Eye (tissue), 1 donor: ENCODE data around the gene SMC6.
A peak's percentile ranks its signal among the peaks of the same experiment; 100 is the strongest.

ENCODE experiments used
- DNase-seq: peaks from one replicate; pipeline ENCODE4 v3.0.0-alpha.2; 2015

The SMC6 gene, protein sequence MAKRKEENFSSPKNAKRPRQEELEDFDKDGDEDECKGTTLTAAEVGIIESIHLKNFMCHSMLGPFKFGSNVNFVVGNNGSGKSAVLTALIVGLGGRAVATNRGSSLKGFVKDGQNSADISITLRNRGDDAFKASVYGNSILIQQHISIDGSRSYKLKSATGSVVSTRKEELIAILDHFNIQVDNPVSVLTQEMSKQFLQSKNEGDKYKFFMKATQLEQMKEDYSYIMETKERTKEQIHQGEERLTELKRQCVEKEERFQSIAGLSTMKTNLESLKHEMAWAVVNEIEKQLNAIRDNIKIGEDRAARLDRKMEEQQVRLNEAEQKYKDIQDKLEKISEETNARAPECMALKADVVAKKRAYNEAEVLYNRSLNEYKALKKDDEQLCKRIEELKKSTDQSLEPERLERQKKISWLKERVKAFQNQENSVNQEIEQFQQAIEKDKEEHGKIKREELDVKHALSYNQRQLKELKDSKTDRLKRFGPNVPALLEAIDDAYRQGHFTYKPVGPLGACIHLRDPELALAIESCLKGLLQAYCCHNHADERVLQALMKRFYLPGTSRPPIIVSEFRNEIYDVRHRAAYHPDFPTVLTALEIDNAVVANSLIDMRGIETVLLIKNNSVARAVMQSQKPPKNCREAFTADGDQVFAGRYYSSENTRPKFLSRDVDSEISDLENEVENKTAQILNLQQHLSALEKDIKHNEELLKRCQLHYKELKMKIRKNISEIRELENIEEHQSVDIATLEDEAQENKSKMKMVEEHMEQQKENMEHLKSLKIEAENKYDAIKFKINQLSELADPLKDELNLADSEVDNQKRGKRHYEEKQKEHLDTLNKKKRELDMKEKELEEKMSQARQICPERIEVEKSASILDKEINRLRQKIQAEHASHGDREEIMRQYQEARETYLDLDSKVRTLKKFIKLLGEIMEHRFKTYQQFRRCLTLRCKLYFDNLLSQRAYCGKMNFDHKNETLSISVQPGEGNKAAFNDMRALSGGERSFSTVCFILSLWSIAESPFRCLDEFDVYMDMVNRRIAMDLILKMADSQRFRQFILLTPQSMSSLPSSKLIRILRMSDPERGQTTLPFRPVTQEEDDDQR

GRCh38 chr2:17753803-17754663 is at the start of gene SMC6, which contains the start of gene GEN1:
SMC6 (minus strand) TSS chr2:17753810; CDS start chr2:17745946, 7,864 bp downstream.
GEN1 (plus strand) TSS chr2:17754138; CDS start chr2:17759944, 5,806 bp downstream.
- peak; percentile 98 for DNase-seq

DNA sequence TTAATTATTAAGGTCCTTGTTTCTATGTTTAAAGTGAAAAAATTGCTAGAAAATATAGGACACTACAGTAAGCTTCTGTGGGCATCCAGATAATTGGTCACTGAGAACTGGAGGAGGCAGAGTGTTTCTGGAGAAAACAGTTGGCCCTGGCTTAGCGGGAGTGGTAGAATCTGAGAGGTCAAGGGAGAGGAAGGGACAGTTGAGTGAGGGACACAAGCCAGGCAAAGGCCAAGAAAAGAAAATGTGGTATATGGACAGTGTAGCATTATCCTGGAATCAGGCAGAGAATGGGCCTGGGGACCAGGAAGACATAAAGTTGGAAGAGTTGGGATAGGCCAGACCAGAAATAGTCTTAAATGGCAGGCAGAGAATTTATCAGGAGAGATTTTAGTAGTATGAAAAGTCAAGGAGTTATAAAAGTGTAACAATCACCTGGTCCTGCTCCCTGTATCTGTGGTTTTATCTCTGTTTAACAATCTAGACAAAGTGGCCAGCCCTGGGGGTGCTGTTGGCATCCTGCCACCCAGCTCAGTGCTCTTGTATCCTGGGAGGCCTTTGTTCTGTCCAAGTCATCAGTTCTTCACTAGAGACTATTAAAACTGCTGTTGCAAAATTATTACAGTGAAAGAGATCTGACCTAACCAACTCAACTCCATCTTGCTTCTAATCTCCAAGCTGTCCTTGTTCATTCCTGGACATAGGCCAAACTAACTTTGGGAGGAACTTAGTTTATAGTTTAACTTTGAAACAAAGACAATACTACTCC is 47.3 kb upstream of the SMC6 start:
- DNase-seq = no peak

- peak; percentile 69 for DNase-seq
Measured at GRCh38 chr2:17800219-17800618, 46.6 kb upstream of the SMC6 start.

DNA sequence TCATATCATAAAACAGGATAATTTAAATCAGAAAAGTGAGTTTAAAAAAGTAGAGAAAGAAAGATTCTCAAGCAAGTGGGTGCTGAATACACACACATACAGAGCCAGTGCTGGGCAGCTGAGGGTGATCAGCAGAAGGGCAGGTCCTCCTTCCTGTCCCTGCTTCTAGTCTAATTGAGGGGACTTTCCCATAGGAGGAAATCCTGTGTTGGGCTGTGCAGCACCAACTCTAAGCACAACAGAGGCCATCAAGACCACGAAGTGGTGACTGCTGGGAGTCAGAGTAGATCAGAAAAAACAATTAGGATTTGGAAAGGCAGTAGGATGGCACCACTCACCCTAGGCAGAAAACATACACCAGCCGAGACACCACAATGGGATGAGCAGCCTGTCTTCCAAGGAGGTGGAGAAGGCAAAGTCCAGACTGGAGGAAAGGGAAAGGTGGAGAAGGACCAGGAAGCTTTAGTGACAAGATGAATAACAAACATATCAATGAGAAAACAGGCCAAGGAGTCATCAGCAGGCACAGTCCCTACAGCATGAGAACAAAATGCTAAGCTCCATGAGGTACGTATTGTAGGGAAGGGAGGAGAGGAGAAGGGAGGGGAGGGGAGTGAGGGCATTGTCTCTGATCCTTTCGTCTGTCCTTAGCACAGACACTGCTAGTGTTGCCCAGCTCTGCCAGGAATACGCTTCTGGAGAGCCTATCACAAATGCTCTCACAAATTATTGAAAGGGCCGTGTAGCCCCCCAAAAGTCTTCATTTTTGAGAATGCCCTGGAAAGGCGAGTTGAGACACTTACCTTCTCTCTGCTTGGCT is 45.9 kb upstream of the SMC6 start:
- peak; percentile 15 for DNase-seq

- DNase-seq = no peak
Measured at GRCh38 chr2:17798338-17798737, 44.7 kb upstream of the SMC6 start.

- no peak for DNase-seq
Measured at GRCh38 chr2:17795309-17795708, 41.7 kb upstream of the SMC6 start.

DNA sequence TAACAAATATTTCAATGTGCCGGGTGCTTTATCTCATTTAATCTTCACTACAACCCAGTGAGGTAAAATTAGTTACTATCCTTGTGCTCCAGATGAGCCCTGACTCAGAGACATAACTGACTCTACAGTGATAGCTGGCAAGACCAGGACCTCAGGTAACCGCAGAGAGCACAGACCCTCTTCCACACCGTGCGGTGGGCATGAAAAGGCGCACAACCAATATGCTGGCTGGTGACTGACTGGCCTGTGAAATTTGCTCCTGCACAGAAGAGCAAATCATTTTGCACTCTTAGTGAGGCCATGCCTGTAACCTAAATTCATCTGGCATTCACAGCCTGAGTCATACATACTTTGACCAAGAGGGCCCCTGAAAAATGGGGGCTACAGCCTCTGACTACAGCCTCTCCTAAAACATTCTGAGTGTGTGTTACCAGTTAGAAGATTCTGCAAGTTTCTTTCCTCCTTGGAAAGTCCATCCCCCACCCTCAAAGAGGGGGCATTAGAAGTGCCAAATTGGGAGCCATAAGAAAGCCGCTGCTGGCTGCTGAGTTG is 40.3 kb upstream of the SMC6 start:
- DNase-seq = no peak

DNA sequence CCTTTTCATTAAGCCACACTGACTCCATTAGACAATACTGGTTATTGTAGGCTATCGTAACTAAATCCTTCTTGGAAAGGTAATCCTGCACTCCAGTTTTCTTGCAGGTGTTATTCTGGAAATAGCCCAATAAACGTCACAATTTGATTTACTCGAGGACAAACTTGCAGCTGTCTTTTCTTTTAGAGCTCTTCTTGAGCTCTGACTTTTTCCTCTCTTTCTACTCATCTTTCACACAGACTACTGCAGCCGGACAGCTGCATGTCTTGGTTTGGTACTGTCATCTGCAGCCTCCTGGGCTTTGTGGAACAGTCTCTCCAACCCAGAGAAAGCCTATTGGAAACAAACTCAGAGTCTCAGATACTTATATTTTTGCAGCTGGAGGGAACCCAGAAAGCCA is 39.7 kb upstream of the SMC6 start:
- DNase-seq = no peak

DNA sequence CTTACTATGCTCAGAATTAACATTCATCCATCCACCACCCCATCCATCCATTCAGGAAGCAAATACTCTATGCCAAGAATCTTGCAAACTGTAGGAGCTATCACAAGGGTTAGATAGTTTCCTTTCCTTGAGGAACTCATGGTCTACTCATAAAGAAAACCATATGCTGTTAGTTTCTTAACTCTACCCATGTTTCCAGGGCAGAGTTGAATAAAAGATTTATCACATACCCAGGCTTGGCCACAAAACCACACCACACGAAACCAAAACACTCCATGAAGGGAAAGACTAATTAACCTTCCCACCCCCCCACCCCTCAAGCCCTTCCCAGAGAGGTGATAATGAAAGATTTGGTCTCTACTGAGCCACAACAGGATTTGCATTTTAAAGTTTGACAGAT is 38.9 kb upstream of the SMC6 start:
- no peak for DNase-seq

GRCh38 chr2:17791817-17792130 is 38.2 kb upstream of the SMC6 start:
- no peak for DNase-seq

DNA sequence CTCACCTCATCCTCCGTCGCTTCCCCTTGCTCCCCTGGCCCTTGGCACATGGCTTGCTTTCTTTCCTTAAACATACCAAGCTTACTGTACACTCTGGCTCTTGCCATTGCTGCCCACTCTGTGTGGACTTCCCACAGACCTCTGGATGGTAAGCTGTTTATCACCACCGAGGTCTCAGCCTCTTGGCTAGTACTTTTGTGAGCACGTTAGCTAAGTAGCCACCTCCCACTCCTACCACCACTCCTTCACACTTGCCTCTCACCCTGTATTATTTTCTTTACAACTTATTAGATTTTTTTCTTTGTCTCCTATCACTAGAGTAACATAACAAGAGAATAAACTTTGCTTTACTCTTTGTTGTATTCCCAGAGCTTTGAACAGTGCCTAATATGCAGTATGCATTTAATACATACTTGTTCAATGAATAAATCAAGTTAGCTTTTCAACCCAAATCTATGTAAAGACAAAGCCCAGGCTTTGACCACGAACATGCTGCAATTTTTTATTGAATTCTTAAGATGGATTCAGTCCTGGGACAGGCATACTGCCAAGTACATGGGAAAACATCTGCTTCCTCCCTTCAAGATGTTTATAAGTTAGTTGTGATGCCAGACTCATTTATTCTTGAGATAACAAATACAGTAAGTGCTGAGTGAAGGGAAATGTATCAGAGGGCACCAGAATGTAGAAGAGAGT is 37.7 kb upstream of the SMC6 start:
- peak; percentile 20 for DNase-seq

GRCh38 chr2:17790536-17790935 is 36.9 kb upstream of the SMC6 start:
- DNase-seq = no peak

GRCh38 chr2:17788773-17789172 is 35.2 kb upstream of the SMC6 start:
- no peak for DNase-seq

- no peak for DNase-seq
Measured at GRCh38 chr2:17786727-17787126, 33.1 kb upstream of the SMC6 start.

DNA sequence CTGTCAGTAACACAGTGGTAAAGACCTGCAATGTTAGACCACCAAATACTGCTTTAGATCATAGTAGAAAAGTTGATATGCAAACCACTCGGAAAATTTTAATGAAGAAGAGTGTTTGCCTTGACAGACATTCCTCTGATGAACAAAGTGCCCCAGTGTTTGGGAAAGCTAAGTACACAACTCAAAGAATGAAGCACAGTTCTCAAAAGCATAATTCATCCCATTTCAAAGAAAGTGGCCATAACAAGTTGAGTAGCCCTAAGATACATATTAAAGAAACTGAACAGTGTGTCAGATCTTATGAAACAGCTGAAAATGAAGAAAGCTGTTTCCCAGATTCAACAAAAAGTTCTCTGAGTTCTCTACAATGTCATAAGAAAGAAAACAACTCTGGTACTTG is 27.9 kb upstream of the SMC6 start:
- DNase-seq = no peak

DNA sequence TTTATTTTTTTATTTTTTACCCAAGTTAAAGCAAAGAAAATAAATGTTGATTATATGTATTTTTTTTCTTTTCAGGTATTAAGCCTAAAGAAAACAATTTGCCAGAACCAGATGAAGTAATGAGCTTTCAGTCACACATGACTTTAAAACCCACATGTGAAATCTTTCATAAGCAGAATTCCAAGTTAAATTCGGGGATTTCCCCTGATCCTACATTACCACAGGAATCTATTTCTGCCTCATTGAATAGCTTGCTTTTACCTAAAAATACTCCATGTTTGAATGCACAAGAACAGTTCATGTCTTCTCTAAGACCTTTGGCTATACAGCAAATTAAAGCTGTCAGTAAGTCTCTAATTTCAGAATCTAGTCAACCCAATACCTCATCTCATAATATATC is 26.9 kb upstream of the SMC6 start:
- no peak for DNase-seq

DNA sequence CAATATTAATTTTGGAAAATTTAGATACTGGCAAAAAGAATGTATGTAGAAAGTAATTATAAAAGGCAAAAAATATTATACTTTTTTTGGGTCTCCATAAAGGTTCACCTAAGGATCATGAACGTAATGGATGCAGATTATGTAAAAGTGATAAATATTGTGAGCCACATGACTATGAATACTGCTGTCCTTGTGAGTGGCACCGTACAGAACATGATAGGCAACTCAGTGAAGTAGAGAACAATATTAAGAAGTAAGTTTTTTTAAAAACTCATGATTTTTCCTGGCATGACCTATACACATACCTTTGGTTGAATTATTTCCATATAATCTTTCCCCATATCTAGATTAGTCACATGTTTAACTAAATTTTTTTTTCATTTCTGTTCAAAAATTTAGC is 18.9 kb upstream of the SMC6 start:
- no peak for DNase-seq

GRCh38 chr2:17771956-17772355 is 18.3 kb upstream of the SMC6 start:
- DNase-seq = no peak

GRCh38 chr2:17768894-17769293 is 15.3 kb upstream of the SMC6 start:
- no peak for DNase-seq

- no peak for DNase-seq
Measured at GRCh38 chr2:17765398-17765797, 11.8 kb upstream of the SMC6 start.
